HepG2 (cell line): Measurements from ENCODE around the gene CYP27B1. TPM values are rescaled to one million over a fixed set of nuclear protein-coding genes. Genes with fewer than 3 reads are reported as not detected.

Experiments
- ATAD3A ChIP-seq: sonication (generic); formaldehyde crosslinking; IDR thresholded peaks from 2 replicates; pipeline ENCODE4 v1.4.0; 2020; ENCODE audit warnings: missing genetic modification reagents
- FOXA3 ChIP-seq: IDR thresholded peaks from 2 replicates; pipeline ENCODE4 v1.6.1; 2016; ENCODE audit warnings: missing genetic modification reagents, missing compliant biosample characterization
- RBAK ChIP-seq: sonication (generic); formaldehyde crosslinking; IDR thresholded peaks from 2 replicates; pipeline ENCODE4 v1.5.1; 2020; ENCODE audit warnings: mild to moderate bottlenecking, missing genetic modification reagents
- STAG1 ChIP-seq: sonication (generic); formaldehyde crosslinking; IDR thresholded peaks from 2 replicates; pipeline ENCODE4 v1.4.0; 2020; ENCODE audit warnings: missing genetic modification reagents
- ZNF569 ChIP-seq: sonication (generic); formaldehyde crosslinking; IDR thresholded peaks from 2 replicates; pipeline ENCODE4 v1.5.0; 2020; ENCODE audit warnings: mild to moderate bottlenecking, missing genetic modification reagents, moderate library complexity, borderline replicate concordance
- ZNF772 ChIP-seq: sonication (generic); formaldehyde crosslinking; IDR thresholded peaks from 2 replicates; pipeline ENCODE4 v1.5.0; 2020; ENCODE audit warnings: mild to moderate bottlenecking, missing genetic modification reagents
- polyA plus RNA-seq, 8 experiments: library from polyadenylated mRNA; depleted of rRNA in 3 of 8; stranded (reverse) in 7 of 8; unstranded in 1 of 8; fragments of >200 nt; fragmentation: Illumina TruSeq in 4 of 8; extraction: Trizol in 4 of 8; gene quantifications; 2 replicates each; pipeline versions ENCODE4 v1.2.1 to v1.2.3, GENCODE V29; 2011 to 2016; ENCODE audit warnings: low read depth in 4 of 8, missing spikeins in 1 of 8, mixed read lengths in 1 of 8; ENCODE audit not compliant: insufficient read depth in 1 of 8
- total RNA-seq, 5 experiments: library from RNA; depleted of rRNA; stranded (reverse); fragments of >200 nt; fragmentation: Illumina TruSeq; extraction: Trizol; gene quantifications; 2 replicates each; pipeline ENCODE4 v1.2.3, GENCODE V29; 2016; ENCODE audit warnings: low read depth in 1 of 5
- TF ChIP-seq, protein P1 (sequence below): sonication (generic); formaldehyde crosslinking; IDR thresholded peaks from 2 replicates; pipeline ENCODE4 v1.8.0; 2022; ENCODE audit warnings: missing genetic modification reagents, mild to moderate bottlenecking, moderate library complexity, borderline replicate concordance
- TF ChIP-seq, protein P2 (sequence below): sonication (generic); formaldehyde crosslinking; IDR thresholded peaks from 2 replicates; pipeline ENCODE4 v1.5.0; 2020; ENCODE audit warnings: missing genetic modification reagents
- TF ChIP-seq, protein P3 (sequence below): sonication (generic); formaldehyde crosslinking; IDR thresholded peaks from 2 replicates; pipeline ENCODE4 v1.4.0; 2020; ENCODE audit warnings: missing genetic modification reagents

CYP27B1 gene
- total and polyA plus RNA-seq, 2 of the 13 experiments (the other 11 are each of a cell fraction or from before 2014, with no cell fraction given): 2.3 to 3.0 TPM

DNA sequence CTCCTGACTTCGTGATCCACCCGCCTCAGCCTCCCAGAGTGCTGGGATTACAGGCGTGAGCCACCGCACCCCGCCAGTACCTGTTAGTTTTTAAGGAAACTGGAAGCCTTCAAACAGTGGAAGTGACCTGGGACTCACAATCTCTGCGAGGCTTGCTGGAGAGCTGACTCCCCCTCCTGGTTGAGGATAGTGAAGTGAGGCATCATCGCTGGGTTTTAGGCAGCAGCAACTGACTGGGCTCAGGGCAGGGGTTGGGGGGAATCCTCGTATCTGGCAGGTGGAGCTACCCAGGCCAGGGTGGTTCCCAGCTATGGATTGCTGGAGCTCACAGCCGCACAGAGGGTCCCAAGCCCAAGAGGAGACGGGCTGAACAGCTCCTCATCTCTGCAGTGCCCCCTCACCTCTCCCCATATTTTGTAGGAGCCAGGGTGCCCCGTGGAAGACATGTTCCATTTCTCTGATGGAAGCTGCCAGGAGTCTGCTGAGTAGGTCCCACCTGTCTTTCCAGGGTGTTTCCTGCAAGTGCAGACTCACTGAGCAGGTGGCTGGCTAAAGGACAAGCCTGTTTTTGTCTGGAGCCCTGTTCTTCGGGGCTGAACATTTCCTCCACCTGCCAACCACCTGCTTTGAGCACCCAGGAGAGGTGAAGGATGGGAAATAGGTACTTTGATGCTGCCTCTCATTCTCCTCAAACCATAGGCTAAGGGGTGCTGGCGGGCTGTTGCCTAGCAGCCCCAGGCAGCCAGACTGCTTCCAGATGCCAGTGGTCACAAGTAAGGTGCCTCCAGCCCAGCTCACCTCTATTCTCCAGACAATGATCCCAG lies 48.5 kb upstream of the CYP27B1 start (continued):
- TF ChIP-seq, protein P1, sequence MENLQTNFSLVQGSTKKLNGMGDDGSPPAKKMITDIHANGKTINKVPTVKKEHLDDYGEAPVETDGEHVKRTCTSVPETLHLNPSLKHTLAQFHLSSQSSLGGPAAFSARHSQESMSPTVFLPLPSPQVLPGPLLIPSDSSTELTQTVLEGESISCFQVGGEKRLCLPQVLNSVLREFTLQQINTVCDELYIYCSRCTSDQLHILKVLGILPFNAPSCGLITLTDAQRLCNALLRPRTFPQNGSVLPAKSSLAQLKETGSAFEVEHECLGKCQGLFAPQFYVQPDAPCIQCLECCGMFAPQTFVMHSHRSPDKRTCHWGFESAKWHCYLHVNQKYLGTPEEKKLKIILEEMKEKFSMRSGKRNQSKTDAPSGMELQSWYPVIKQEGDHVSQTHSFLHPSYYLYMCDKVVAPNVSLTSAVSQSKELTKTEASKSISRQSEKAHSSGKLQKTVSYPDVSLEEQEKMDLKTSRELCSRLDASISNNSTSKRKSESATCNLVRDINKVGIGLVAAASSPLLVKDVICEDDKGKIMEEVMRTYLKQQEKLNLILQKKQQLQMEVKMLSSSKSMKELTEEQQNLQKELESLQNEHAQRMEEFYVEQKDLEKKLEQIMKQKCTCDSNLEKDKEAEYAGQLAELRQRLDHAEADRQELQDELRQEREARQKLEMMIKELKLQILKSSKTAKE (CRISPR knock-in tag): no peak
- TF ChIP-seq RBAK (CRISPR knock-in tag) (no peak), FOXA3 (CRISPR knock-in tag) (no peak), ZNF569 (CRISPR knock-in tag) (no peak), STAG1 (CRISPR knock-in tag) (peak; percentile 57), ZNF772 (CRISPR knock-in tag) (no peak), ATAD3A (CRISPR knock-in tag) (no peak)
- TF ChIP-seq, protein P2, sequence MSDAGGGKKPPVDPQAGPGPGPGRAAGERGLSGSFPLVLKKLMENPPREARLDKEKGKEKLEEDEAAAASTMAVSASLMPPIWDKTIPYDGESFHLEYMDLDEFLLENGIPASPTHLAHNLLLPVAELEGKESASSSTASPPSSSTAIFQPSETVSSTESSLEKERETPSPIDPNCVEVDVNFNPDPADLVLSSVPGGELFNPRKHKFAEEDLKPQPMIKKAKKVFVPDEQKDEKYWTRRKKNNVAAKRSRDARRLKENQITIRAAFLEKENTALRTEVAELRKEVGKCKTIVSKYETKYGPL (CRISPR knock-in tag): no peak
- TF ChIP-seq, protein P3, sequence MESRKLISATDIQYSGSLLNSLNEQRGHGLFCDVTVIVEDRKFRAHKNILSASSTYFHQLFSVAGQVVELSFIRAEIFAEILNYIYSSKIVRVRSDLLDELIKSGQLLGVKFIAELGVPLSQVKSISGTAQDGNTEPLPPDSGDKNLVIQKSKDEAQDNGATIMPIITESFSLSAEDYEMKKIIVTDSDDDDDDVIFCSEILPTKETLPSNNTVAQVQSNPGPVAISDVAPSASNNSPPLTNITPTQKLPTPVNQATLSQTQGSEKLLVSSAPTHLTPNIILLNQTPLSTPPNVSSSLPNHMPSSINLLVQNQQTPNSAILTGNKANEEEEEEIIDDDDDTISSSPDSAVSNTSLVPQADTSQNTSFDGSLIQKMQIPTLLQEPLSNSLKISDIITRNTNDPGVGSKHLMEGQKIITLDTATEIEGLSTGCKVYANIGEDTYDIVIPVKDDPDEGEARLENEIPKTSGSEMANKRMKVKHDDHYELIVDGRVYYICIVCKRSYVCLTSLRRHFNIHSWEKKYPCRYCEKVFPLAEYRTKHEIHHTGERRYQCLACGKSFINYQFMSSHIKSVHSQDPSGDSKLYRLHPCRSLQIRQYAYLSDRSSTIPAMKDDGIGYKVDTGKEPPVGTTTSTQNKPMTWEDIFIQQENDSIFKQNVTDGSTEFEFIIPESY (CRISPR knock-in tag): peak; percentile 63
